Lung (tissue), 12 donors: ENCODE results near the gene SGTB. TPM values are rescaled to one million over a fixed set of nuclear protein-coding genes. Genes with fewer than 3 reads are reported as not detected.

Experiments
- ATAC-seq: fragments of 200-7000 bp; cut with Tn5 transposase; one replicate; pipeline ENCODE4 v1.9.1; 2020; ENCODE audit warnings: moderate number of reproducible peaks; ENCODE audit not compliant: insufficient read depth, low FRiP score
- DNase-seq, 3 donors: peaks; one replicate each; pipeline ENCODE4 v3.0.0-alpha.2; 2013 to 2017
- H3K27ac ChIP-seq, 2 donors: one replicate each; pipeline ENCODE4 v1.5.1; 2013; ENCODE audit warnings: mild to moderate bottlenecking in 2 of 2, moderate library complexity in 2 of 2, control low read depth in 1 of 2, inconsistent platforms in 1 of 2, low read depth in 1 of 2, low read length in 1 of 2
- H3K27me3 ChIP-seq, 3 donors: one replicate each; pipeline ENCODE4 v1.5.1; 2013; ENCODE audit warnings: low read length in 2 of 3; ENCODE audit not compliant: control insufficient read depth in 3 of 3, insufficient read depth in 3 of 3
- H3K36me3 ChIP-seq, 4 donors: one replicate each; pipeline ENCODE4 v1.5.1; 2013; ENCODE audit warnings: low read length in 4 of 4, mild to moderate bottlenecking in 1 of 4, moderate library complexity in 1 of 4; ENCODE audit not compliant: control insufficient read depth in 4 of 4, insufficient read depth in 4 of 4
- H3K4me1 ChIP-seq, 5 donors: one replicate each; pipeline ENCODE4 v1.5.1; 2013; ENCODE audit warnings: low read length in 5 of 5, mild to moderate bottlenecking in 2 of 5, moderate library complexity in 1 of 5; ENCODE audit not compliant: control insufficient read depth in 5 of 5, insufficient read depth in 5 of 5
- H3K4me3 ChIP-seq: one replicate; pipeline ENCODE4 v1.5.1; 2013; ENCODE audit warnings: mild to moderate bottlenecking, control low read depth, moderate library complexity
- H3K9ac ChIP-seq, 2 donors: one replicate each; pipeline ENCODE4 v1.5.1; 2013; ENCODE audit warnings: low read length in 2 of 2, control low read depth in 1 of 2; ENCODE audit not compliant: insufficient read depth in 1 of 2
- H3K9me3 ChIP-seq, 4 donors: one replicate each; pipeline ENCODE4 v1.5.1; 2013; ENCODE audit warnings: low read length in 3 of 4, mild to moderate bottlenecking in 1 of 4, moderate library complexity in 1 of 4; ENCODE audit not compliant: control insufficient read depth in 4 of 4, insufficient read depth in 3 of 4
- WGBS, 2 donors: extraction: QIAGEN DNeasy Blood & Tissue Kit; methylation state at CpG; one replicate each; pipeline ENCODE4 v1.1.7; 2013; 5-methylcytosine and 5-hydroxymethylcytosine counted together
- polyA plus RNA-seq, 2 donors: library from polyadenylated mRNA; stranded (reverse); fragments of 200-250 nt; gene quantifications; one replicate each; pipeline ENCODE4 v1.2.1, GENCODE V29; 2013
- total RNA-seq, 2 donors: library from RNA; depleted of rRNA in 1 of 2; stranded (reverse); fragments of >200 nt in 1 of 2; gene quantifications; one replicate each; pipeline ENCODE4 v1.2.1, GENCODE V29; 2014 to 2021
- TF ChIP-seq, protein P1 (sequence below): IDR thresholded peaks from 2 replicates; pipeline ENCODE4 v1.5.1; 2012; ENCODE audit warnings: mild to moderate bottlenecking; ENCODE audit errors: control extremely low read depth, extremely low read depth
- donor health status: control.
- donor health status: control.
- donor health status: Bipolar disorder and iron deficiency.
- donor health status: healthy.
- donor health status: DM: yes; HTN: yes; CAD: no.

SGTB gene
- total and polyA plus RNA-seq, 4 donors, result 2.5 to 11.1 (median 10.0) TPM

GRCh38 chr5:65654713-65655112 lies 67.2 kb downstream of the SGTB start:
- no peaks in the 10 kb centered on the region for H3K27me3 ChIP-seq
- no peaks in the 10 kb centered on the region for H3K9me3 ChIP-seq
- no peak overlapping the region for H3K27ac ChIP-seq
- WGBS, 2 donors, result 81 to 83% methylated on average over 2 of the region's 2 CpGs
- no peak overlapping the region for H3K4me3 ChIP-seq
- ATAC-seq (no peak), DNase-seq (no peak)
- no peaks in the 10 kb centered on the region for H3K4me1 ChIP-seq
- peaks cover 0 to 14% (median 2%) of the 10 kb centered on the region in 4 donors for H3K36me3 ChIP-seq
- TF ChIP-seq, protein P1, sequence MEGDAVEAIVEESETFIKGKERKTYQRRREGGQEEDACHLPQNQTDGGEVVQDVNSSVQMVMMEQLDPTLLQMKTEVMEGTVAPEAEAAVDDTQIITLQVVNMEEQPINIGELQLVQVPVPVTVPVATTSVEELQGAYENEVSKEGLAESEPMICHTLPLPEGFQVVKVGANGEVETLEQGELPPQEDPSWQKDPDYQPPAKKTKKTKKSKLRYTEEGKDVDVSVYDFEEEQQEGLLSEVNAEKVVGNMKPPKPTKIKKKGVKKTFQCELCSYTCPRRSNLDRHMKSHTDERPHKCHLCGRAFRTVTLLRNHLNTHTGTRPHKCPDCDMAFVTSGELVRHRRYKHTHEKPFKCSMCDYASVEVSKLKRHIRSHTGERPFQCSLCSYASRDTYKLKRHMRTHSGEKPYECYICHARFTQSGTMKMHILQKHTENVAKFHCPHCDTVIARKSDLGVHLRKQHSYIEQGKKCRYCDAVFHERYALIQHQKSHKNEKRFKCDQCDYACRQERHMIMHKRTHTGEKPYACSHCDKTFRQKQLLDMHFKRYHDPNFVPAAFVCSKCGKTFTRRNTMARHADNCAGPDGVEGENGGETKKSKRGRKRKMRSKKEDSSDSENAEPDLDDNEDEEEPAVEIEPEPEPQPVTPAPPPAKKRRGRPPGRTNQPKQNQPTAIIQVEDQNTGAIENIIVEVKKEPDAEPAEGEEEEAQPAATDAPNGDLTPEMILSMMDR, result no peak
- H3K9ac ChIP-seq, result no peak overlapping the region

GRCh38 chr5:65651144-65651543 lies 70.8 kb downstream of the SGTB start:
- ATAC-seq (no peak), DNase-seq (no peak)
- Histone ChIP-seq H3K4me1 (no peaks in the 10 kb centered on the region), H3K27me3 (no peaks in the 10 kb centered on the region), H3K27ac (no peak overlapping the region), H3K9me3 (no peaks in the 10 kb centered on the region), H3K4me3 (no peak overlapping the region), H3K9ac (no peak overlapping the region), H3K36me3 (peaks cover 0 to 20% (median 5%) of the 10 kb centered on the region in 4 donors)
- TF ChIP-seq, protein P1, result no peak
- 86 to 94% methylated on average over 5 of the region's 5 CpGs for WGBS, 2 donors

DNA sequence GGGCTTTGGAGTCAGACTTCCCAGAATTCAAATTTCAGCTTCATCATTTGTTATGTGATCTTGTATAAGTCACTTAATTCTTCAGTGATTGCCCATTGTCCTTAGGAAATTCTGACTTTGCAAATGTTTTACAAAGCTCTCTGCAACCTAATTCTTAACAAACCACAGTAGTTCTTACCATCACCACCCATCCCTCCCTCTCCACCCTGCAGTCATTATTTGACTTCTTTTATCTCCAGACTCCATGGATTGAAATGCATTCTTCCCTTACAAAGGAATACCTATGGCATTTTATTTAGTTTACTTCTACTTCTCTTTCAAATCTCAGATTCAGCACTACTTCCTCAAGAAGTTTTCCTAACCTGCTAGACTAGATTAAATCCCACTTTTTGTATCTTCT lies 74.0 kb downstream of the SGTB start:
- Histone ChIP-seq H3K27me3 (no peaks in the 10 kb centered on the region), H3K4me3 (no peak overlapping the region), H3K36me3 (peaks cover 0 to 18% (median 5%) of the 10 kb centered on the region in 4 donors), H3K9me3 (no peaks in the 10 kb centered on the region), H3K4me1 (no peaks in the 10 kb centered on the region), H3K27ac (no peak overlapping the region), H3K9ac (no peak overlapping the region)
- TF ChIP-seq, protein P1, result no peak
- DNase-seq (no peak), ATAC-seq (no peak)

GRCh38 chr5:65646938-65647337 lies 75.0 kb downstream of the SGTB start:
- ATAC-seq (no peak), DNase-seq (no peak)
- H3K27me3 ChIP-seq, result no peaks in the 10 kb centered on the region
- TF ChIP-seq, protein P1, result no peak
- 88 to 94% methylated on average over 2 of the region's 2 CpGs for whole genome bisulfite sequencing, 2 donors
- H3K4me3 ChIP-seq, result no peak overlapping the region
- H3K36me3 ChIP-seq, result peaks cover 0 to 18% (median 5%) of the 10 kb centered on the region in 4 donors
- H3K9me3 ChIP-seq, result no peaks in the 10 kb centered on the region
- H3K27ac ChIP-seq, result no peak overlapping the region
- no peak overlapping the region for H3K9ac ChIP-seq
- no peaks in the 10 kb centered on the region for H3K4me1 ChIP-seq
